T-helper 1 cell treated with Interleukin-12 subunit alpha and Interleukin-12 subunit beta and Interleukin-4 antibody, amounts not matched to agents 30 μg/mL and 1 μg/mL, for 36 hours (primary cell): ENCODE measurements around the gene BTRC.
"Not testable (repeated sequence)": the region's sequence is repeated elsewhere in the genome, so short reads cannot be mapped to it uniquely, and the experiment has no call there.

Experiments used
- H3K27ac Mint-ChIP-seq: one replicate; pipeline ENCODE4 v1.8.0; 2021; ENCODE audit warnings: mild to moderate bottlenecking, mixed read lengths
- H3K27me3 Mint-ChIP-seq: one replicate; pipeline ENCODE4 v1.8.0; 2021; ENCODE audit warnings: low read depth, mixed read lengths
- H3K36me3 Mint-ChIP-seq: one replicate; pipeline ENCODE4 v1.8.0; 2021; ENCODE audit warnings: low read depth, mixed read lengths
- H3K4me1 Mint-ChIP-seq: one replicate; pipeline ENCODE4 v1.8.0; 2021; ENCODE audit warnings: low read depth, mixed read lengths
- H3K4me3 Mint-ChIP-seq: one replicate; pipeline ENCODE4 v1.8.0; 2021; ENCODE audit warnings: mild to moderate bottlenecking, moderate library complexity, mixed read lengths
- H3K9me3 Mint-ChIP-seq: one replicate; pipeline ENCODE4 v1.8.0; 2021; ENCODE audit warnings: mixed read lengths

Gene BTRC

GRCh38 chr10:101578803-101579515 lies 225.0 kb downstream of the BTRC start:
- H3K36me3 Mint-ChIP-seq: peaks cover 4% of the 10 kb centered on the region
- no peak overlapping the region for H3K4me3 Mint-ChIP-seq
- no peaks in the 10 kb centered on the region for H3K4me1 Mint-ChIP-seq
- no peak overlapping the region for H3K27ac Mint-ChIP-seq
- no peaks in the 10 kb centered on the region for H3K9me3 Mint-ChIP-seq
- no peaks in the 10 kb centered on the region for H3K27me3 Mint-ChIP-seq

GRCh38 chr10:101579516-101579870 lies 225.5 kb downstream of the BTRC start:
- Mint-ChIP-seq H3K27me3 (no peaks in the 10 kb centered on the region), H3K4me1 (no peaks in the 10 kb centered on the region), H3K27ac (no peak overlapping the region), H3K4me3 (no peak overlapping the region), H3K9me3 (no peaks in the 10 kb centered on the region), H3K36me3 (peaks cover 7% of the 10 kb centered on the region)

GRCh38 chr10:101580486-101581399 lies 226.8 kb downstream of the BTRC start:
- Mint-ChIP-seq H3K36me3 (peaks cover 12% of the 10 kb centered on the region), H3K27ac (no peak overlapping the region), H3K9me3 (no peaks in the 10 kb centered on the region), H3K4me3 (no peak overlapping the region), H3K4me1 (no peaks in the 10 kb centered on the region), H3K27me3 (no peaks in the 10 kb centered on the region)

- H3K4me1 Mint-ChIP-seq: peaks cover 18% of the 10 kb centered on the region
- peaks cover 12% of the 10 kb centered on the region for H3K36me3 Mint-ChIP-seq
- no peaks in the 10 kb centered on the region for H3K27me3 Mint-ChIP-seq
- no peak overlapping the region for H3K4me3 Mint-ChIP-seq
- H3K9me3 Mint-ChIP-seq: no peaks in the 10 kb centered on the region
- H3K27ac Mint-ChIP-seq: no peak overlapping the region
Observed at GRCh38 chr10:101585841-101586240, 231.9 kb downstream of the BTRC start.

- Mint-ChIP-seq H3K36me3 (peaks cover 8% of the 10 kb centered on the region), H3K9me3 (no peaks in the 10 kb centered on the region), H3K4me1 (peaks cover 18% of the 10 kb centered on the region), H3K27ac (peak within 1 kb of the TSS; percentile 80), H3K4me3 (peak within 1 kb of the TSS; percentile 93), H3K27me3 (no peaks in the 10 kb centered on the region)
Observed at GRCh38 chr10:101587725-101588653, 234.0 kb downstream of the BTRC start, which contains the start of the genes DPCD and POLL. Gene DPCD (plus strand): TSS chr10:101588321. CDS start chr10:101588337, 16 bp downstream. Gene POLL (minus strand): TSS chr10:101588257. CDS start chr10:101587360, 897 bp downstream.

GRCh38 chr10:101588879-101589278 lies 234.9 kb downstream of the BTRC start:
- no peaks in the 10 kb centered on the region for H3K9me3 Mint-ChIP-seq
- peaks cover 18% of the 10 kb centered on the region for H3K4me1 Mint-ChIP-seq
- peaks cover 8% of the 10 kb centered on the region for H3K36me3 Mint-ChIP-seq
- peak overlapping the region; percentile 93 for H3K4me3 Mint-ChIP-seq
- H3K27ac Mint-ChIP-seq: no peak overlapping the region
- H3K27me3 Mint-ChIP-seq: no peaks in the 10 kb centered on the region

- not testable (repeated sequence) for H3K36me3 Mint-ChIP-seq, H3K27ac Mint-ChIP-seq, H3K27me3 Mint-ChIP-seq, H3K9me3 Mint-ChIP-seq, H3K4me3 Mint-ChIP-seq, H3K4me1 Mint-ChIP-seq
Observed at GRCh38 chr10:101593331-101593730, 239.4 kb downstream of the BTRC start.

GRCh38 chr10:101595591-101596433 lies 241.8 kb downstream of the BTRC start:
- H3K27me3 Mint-ChIP-seq: peaks cover 4% of the 10 kb centered on the region
- H3K4me3 Mint-ChIP-seq: no peak overlapping the region
- H3K36me3 Mint-ChIP-seq: no peaks in the 10 kb centered on the region
- no peak overlapping the region for H3K27ac Mint-ChIP-seq
- H3K4me1 Mint-ChIP-seq: no peaks in the 10 kb centered on the region
- no peaks in the 10 kb centered on the region for H3K9me3 Mint-ChIP-seq

GRCh38 chr10:101597091-101597900 lies 243.3 kb downstream of the BTRC start:
- Mint-ChIP-seq H3K4me3 (no peak overlapping the region), H3K27ac (no peak overlapping the region), H3K36me3 (no peaks in the 10 kb centered on the region), H3K9me3 (no peaks in the 10 kb centered on the region), H3K27me3 (peaks cover 4% of the 10 kb centered on the region), H3K4me1 (no peaks in the 10 kb centered on the region)

- no peaks in the 10 kb centered on the region for H3K4me1 Mint-ChIP-seq
- H3K36me3 Mint-ChIP-seq: peaks cover 5% of the 10 kb centered on the region
- H3K4me3 Mint-ChIP-seq: no peak overlapping the region
- no peaks in the 10 kb centered on the region for H3K27me3 Mint-ChIP-seq
- H3K9me3 Mint-ChIP-seq: no peaks in the 10 kb centered on the region
- H3K27ac Mint-ChIP-seq: no peak overlapping the region
Observed at GRCh38 chr10:101601541-101601940, 247.6 kb downstream of the BTRC start.

GRCh38 chr10:101602761-101603398 lies 248.9 kb downstream of the BTRC start:
- Mint-ChIP-seq H3K9me3 (no peaks in the 10 kb centered on the region), H3K4me1 (no peaks in the 10 kb centered on the region), H3K36me3 (peaks cover 5% of the 10 kb centered on the region), H3K4me3 (no peak overlapping the region), H3K27me3 (no peaks in the 10 kb centered on the region), H3K27ac (no peak overlapping the region)
